A549 (cell line): Measurements from ENCODE around the gene MCTS1. TPM values are rescaled to one million over a fixed set of nuclear protein-coding genes. Genes with fewer than 3 reads are reported as not detected.

Experiments
- ATAC-seq, 2 experiments: fragments of 200-7000 bp in 1 of 2; fragments of >200 bp in 1 of 2; cut with Nextera tagmentation in 1 of 2; cut with Tn5 transposase in 1 of 2; 3 replicates each; pipeline versions ENCODE4 v1.8.0 to v1.9.1; 2018 to 2020; ENCODE audit warnings: mild to moderate bottlenecking in 1 of 2, moderate library complexity in 1 of 2
- CTCF ChIA-PET: fragments of 300-600 bp; sonication (Branson Sonifier 250); formaldehyde crosslinking; extraction: SDS; loops from one replicate; lab custom pipeline; 2021; ENCODE audit warnings: antibody characterized with exemption, inconsistent platforms; lab: Yijun Ruan, JAX
- POLR2A ChIA-PET: fragments of 350-600 bp; formaldehyde crosslinking; extraction: SDS; loops from one replicate; lab custom pipeline; 2021; ENCODE audit warnings: antibody characterized with exemption, inconsistent platforms; lab: Yijun Ruan, JAX
- DNase-seq, 2 experiments: peaks; one replicate each; pipeline versions ENCODE4 v3.0.0 to v3.0.0-alpha.2; 2011 to 2016; ENCODE audit warnings: low read depth in 1 of 2, low spot score in 1 of 2
- FAIRE-seq: peaks from 2 replicates; lab custom pipeline; 2011; peaks lifted over from hg19 to GRCh38; lab: Jason Lieb, UNC
- H3K27ac ChIP-seq, 2 experiments: fragments of >200 bp; sonication (Bioruptor Twin); formaldehyde crosslinking; 3 replicates each; pipeline ENCODE4 v1.5.1; 2016 to 2017
- H3K4me1 ChIP-seq: fragments of >200 bp; sonication (Bioruptor Twin); formaldehyde crosslinking; 3 replicates; pipeline ENCODE4 v1.6.1; 2016
- H3K4me2 ChIP-seq: fragments of >200 bp; sonication (Bioruptor Twin); formaldehyde crosslinking; 3 replicates; pipeline ENCODE4 v1.6.1; 2016
- H3K4me3 ChIP-seq: fragments of >200 bp; sonication (Bioruptor Twin); formaldehyde crosslinking; 3 replicates; pipeline ENCODE4 v1.5.1; 2016
- H3K9me3 ChIP-seq: fragments of >200 bp; sonication (Bioruptor Twin); formaldehyde crosslinking; 3 replicates; pipeline ENCODE4 v1.6.1; 2016
- E2F6 ChIP-seq: IDR thresholded peaks from 2 replicates; pipeline ENCODE4 v1.6.1; 2012; ENCODE audit warnings: low read depth, borderline replicate concordance
- EHF ChIP-seq: fragments of 250-450 bp; sonication (Bioruptor Pico); IDR thresholded peaks from 2 replicates; pipeline ENCODE4 v1.5.0; 2020; ENCODE audit warnings: mild to moderate bottlenecking
- ELK1 ChIP-seq: fragments of 150-350 bp; IDR thresholded peaks from 2 replicates; pipeline ENCODE4 v1.6.1; 2014; ENCODE audit warnings: low read depth, mild to moderate bottlenecking, low read length
- EP300 ChIP-seq, 2 experiments: fragments of >200 bp; sonication (Bioruptor Twin); formaldehyde crosslinking; IDR thresholded peaks; 2 replicates in 1 of 2; 3 replicates in 1 of 2; pipeline ENCODE4 v1.6.1; 2016 to 2017
- FOXS1 ChIP-seq: fragments of 250-450 bp; sonication (Bioruptor Pico); IDR thresholded peaks from 2 replicates; pipeline ENCODE4 v1.5.0; 2020; ENCODE audit warnings: mild to moderate bottlenecking, moderate library complexity
- HMGXB4 ChIP-seq: fragments of 250-450 bp; sonication (Bioruptor Pico); IDR thresholded peaks from 2 replicates; pipeline ENCODE4 v1.5.0; 2021; ENCODE audit warnings: mild to moderate bottlenecking, moderate library complexity, borderline replicate concordance
- KDM1A ChIP-seq: fragments of 200-600 bp; sonication (generic); IDR thresholded peaks from 2 replicates; pipeline ENCODE4 v1.6.1; 2016; ENCODE audit warnings: low read depth, mild to moderate bottlenecking
- MAZ ChIP-seq: fragments of 150-350 bp; IDR thresholded peaks from 2 replicates; pipeline ENCODE4 v1.6.1; 2014; ENCODE audit warnings: antibody characterized with exemption, low read depth, low read length, borderline replicate concordance
- MYC ChIP-seq: IDR thresholded peaks from 2 replicates; pipeline ENCODE4 v1.6.1; 2012; ENCODE audit warnings: mild to moderate bottlenecking, inconsistent platforms, low read length, improper control_type of control experiment, borderline replicate concordance
- NR3C1 ChIP-seq: fragments of >200 bp; sonication (Bioruptor Twin); formaldehyde crosslinking; IDR thresholded peaks from 3 replicates; pipeline ENCODE4 v1.6.1; 2017
- POLR2AphosphoS2 ChIP-seq: conservative IDR thresholded peaks from 2 replicates; pipeline ENCODE4 v1.6.1; 2012; ENCODE audit warnings: low read length, improper control_type of control experiment, inconsistent platforms
- RNF2 ChIP-seq: fragments of 200-600 bp; sonication (generic); IDR thresholded peaks from 2 replicates; pipeline ENCODE4 v1.6.1; 2016; ENCODE audit warnings: low read depth, mild to moderate bottlenecking, antibody characterized with exemption, moderate library complexity, borderline replicate concordance
- TFCP2L1 ChIP-seq: fragments of 250-450 bp; sonication (Bioruptor Pico); IDR thresholded peaks from 2 replicates; pipeline ENCODE4 v1.5.0; 2021; ENCODE audit warnings: mild to moderate bottlenecking
- USF2 ChIP-seq: fragments of 450-650 bp; IDR thresholded peaks from 2 replicates; pipeline ENCODE4 v1.6.1; 2014; ENCODE audit warnings: antibody characterized with exemption
- WGBS: methylation state at CpG from one replicate; pipeline ENCODE4 v1.1.6; 2017; ENCODE audit errors: missing lambda C conversion rate; 5-methylcytosine and 5-hydroxymethylcytosine counted together
- polyA plus RNA-seq, 4 experiments: library from polyadenylated mRNA; depleted of rRNA in 3 of 4; stranded (reverse); fragments of >200 nt; fragmentation: RNase III in 1 of 4; extraction: RNeasy Plus Mini Kit Qiagen cat#74134 plus additional on column Dnase treatment in 1 of 4; gene quantifications; 2 replicates in 3 of 4; 3 replicates in 1 of 4; pipeline ENCODE4 v1.2.3, GENCODE V29; 2011 to 2017

Gene MCTS1
- polyA plus RNA-seq, 2 of the 4 experiments (the other 2 are of a cell fraction): 94.5 to 163 TPM

GRCh38 chrX:120603707-120604360, at the start of gene MCTS1 (continued):
- no peak for TF ChIP-seq NR3C1
- TF ChIP-seq KDM1A: no peak
- no peak for TF ChIP-seq POLR2AphosphoS2

GRCh38 chrX:120556251-120556650, 47.6 kb upstream of the MCTS1 start:
- no peak overlapping the region for H3K27ac ChIP-seq
- ATAC-seq (no peak), DNase-seq (no peak)

GRCh38 chrX:120559804-120560203, 44.1 kb upstream of the MCTS1 start:
- ChIA-PET CTCF (interaction anchor here (0.9 to 2.1 kb wide), 3 partner anchors 9 to 104 kb away, joined by 3 to 6 read pairs (median 4); no protein-coding TSS in a partner anchor), POLR2A (interaction anchor here (1.9 to 2.6 kb wide), 3 partner anchors 9 to 175 kb away, joined by 11 to 61 read pairs (median 27); partner anchors contain the start of gene MCTS1)
- Histone ChIP-seq H3K27ac (peak overlapping the region; percentile 99 to 100), H3K4me1 (peaks cover 32% of the 10 kb centered on the region)
- DNase-seq: no peak
- no peak for FAIRE-seq
- ATAC-seq: no peak
- WGBS: under 1% methylated on average over 7 of the region's 7 CpGs
- TF ChIP-seq E2F6 (no peak), MYC (no peak), EP300 (IDR thresholded peaks at IDR 0.05) (no peak), USF2 (peak; percentile 37; the same call in 1 of the 2 replicates), TFCP2L1 (CRISPR knock-in tag) (no peak), POLR2AphosphoS2 (no peak), ELK1 (no peak)
- TF ChIP-seq, all 56 proteins: peak for 1
- H3K4me3 ChIP-seq: peak overlapping the region; percentile 88
- H3K4me2 ChIP-seq: peak overlapping the region; percentile 78
- H3K9me3 ChIP-seq: no peaks in the 10 kb centered on the region

More at GRCh38 chrX:120556251-120556650, 47.6 kb upstream of the MCTS1 start:
- POLR2A ChIA-PET: no interaction called here
- no peak overlapping the region for H3K4me3 ChIP-seq
- no peak overlapping the region for H3K4me2 ChIP-seq
- no peak for TF ChIP-seq MAZ
- TF ChIP-seq EHF (CRISPR knock-in tag): no peak
- TF ChIP-seq RNF2: no peak
- TF ChIP-seq FOXS1 (CRISPR knock-in tag): no peak
- no peak for TF ChIP-seq HMGXB4 (CRISPR knock-in tag)
- H3K9me3 ChIP-seq: no peaks in the 10 kb centered on the region
- 84% methylated on average over 5 of the region's 5 CpGs for WGBS
- peaks cover 34% of the 10 kb centered on the region; the same call in 2 of the 3 replicates for H3K4me1 ChIP-seq
- CTCF ChIA-PET: interaction anchor here (0.6 kb wide), 1 partner anchor 42 kb away, joined by 4 read pairs; no protein-coding TSS in a partner anchor
- no peak for FAIRE-seq
